ENCODE data around the gene GRAMD1B. TPM values are rescaled to one million over a fixed set of nuclear protein-coding genes. Genes with fewer than 3 reads are reported as not detected.

GRAMD1B gene
- 4.3 and 5.5 TPM in 2 replicates for total RNA-seq

DNA sequence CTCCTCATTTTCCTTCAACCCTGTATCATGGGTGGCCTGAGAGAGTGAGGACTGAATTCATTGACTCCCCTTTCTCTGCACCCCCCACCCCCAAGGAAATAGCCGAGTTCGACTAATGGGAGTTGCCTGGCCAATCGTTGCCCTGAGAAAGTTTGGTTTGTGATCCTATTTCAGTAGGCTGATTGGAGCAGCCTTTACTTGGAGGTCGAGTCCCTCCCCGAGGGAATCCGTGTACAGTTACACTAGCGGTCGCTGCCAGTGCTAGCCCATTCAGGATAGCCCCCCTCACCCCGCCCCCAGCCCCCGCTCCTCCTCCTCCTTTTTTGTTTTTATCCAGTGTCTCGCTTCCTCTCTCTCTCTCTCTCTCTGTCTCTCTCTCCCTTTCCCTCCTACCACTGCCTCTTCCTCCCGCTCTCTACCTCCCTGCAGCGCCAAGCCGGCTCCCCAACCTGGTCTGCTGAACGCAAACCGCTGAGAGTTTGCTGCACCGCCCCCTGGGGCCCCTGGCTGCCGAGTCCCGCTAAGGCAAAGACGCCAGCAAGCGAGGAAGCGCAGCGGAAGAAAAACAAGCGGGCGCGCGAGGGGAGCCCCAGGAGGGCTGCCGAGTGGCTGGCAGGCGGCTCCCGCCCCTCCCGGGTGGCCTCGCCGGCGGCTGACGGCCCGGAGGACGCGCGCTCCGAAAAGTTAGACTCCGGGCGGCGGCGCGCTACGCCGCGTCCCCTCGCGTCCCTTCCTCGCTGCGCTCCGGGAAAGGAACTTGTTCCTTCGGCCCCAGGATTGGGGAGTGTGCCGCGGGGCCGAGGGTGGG, at the start of gene GRAMD1B:
GRAMD1B (plus strand) TSS at position 357 of the 808 bp plus-strand sequence. CDS start 524 bp downstream, outside the sequence.
- DNase-seq (ENCODE audit: low read depth in 2 of 2), result peak; percentile 11 to 61

DNA sequence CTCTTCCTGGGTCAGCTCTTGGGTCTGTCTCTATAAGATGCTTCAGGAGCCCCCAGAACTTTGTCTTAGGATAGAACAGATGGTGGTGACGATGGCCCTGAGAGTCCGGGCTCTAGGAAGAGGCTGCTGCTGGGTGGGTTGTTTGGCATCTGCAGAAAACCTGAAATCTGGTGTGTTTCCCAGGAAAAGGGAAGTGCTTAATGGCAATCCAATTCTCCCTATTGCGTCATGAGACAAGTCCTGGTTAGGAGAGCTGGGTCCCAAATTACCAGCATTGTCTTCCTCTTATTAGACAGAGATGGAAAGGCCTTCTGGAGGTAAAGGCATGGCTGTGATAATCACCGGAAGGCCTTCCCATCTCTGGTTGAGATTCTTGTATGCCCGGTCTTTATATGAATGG, 48.9 kb upstream of the GRAMD1B start:
- DNase-seq (ENCODE audit: low read depth in 2 of 2), result no peak

- no peak for DNase-seq (ENCODE audit: low read depth in 2 of 2)
These were observed 48.1 kb upstream of the GRAMD1B start for GRCh38 chr11:123381817-123382554.

DNA sequence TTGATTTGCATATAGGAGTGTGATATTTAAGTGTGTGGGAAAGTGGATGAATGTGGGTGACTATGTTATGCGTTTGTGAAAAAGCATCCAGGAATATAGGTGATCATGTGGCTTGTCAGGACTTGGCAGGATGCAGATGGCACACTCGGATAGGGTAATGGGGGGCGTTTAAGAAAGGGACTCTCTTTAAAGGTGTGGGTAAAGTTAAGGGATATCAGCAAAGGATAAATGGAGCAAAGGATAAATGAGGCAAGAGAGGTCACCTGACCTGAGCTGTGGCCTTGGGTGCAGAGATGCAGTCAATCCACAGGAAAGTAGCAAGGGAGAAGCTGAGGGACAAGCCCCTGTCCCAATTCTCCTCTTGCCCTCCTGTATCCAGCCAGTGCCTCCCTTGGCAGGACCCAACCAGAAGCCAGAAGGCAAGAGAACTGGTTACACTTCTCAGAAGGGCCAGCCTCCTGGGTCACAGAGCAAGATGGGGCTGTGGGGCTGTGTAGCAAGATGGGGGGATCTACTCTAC, 47.5 kb upstream of the GRAMD1B start:
- DNase-seq (ENCODE audit: low read depth in 2 of 2), result no peak

DNA sequence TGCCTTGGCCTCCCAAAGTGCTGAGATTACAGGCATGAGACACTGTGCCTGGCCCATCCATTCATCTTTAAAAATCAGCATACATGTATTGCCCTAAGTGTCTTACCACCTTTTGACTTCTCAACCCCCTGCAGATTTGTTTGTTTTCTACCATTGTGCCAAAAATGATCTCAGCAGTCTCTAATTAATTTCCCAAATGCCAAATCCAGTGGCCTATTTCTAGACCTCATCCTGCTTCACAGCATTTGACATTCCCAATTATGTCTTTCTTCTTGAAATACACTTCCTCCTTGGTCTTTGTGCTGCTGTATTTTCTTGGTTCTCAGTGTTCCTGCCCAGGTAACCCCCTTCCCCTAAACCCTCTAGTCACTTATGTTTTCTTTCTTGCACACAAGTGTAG, 46.0 kb upstream of the GRAMD1B start:
- DNase-seq (ENCODE audit: low read depth in 2 of 2), result no peak

DNA sequence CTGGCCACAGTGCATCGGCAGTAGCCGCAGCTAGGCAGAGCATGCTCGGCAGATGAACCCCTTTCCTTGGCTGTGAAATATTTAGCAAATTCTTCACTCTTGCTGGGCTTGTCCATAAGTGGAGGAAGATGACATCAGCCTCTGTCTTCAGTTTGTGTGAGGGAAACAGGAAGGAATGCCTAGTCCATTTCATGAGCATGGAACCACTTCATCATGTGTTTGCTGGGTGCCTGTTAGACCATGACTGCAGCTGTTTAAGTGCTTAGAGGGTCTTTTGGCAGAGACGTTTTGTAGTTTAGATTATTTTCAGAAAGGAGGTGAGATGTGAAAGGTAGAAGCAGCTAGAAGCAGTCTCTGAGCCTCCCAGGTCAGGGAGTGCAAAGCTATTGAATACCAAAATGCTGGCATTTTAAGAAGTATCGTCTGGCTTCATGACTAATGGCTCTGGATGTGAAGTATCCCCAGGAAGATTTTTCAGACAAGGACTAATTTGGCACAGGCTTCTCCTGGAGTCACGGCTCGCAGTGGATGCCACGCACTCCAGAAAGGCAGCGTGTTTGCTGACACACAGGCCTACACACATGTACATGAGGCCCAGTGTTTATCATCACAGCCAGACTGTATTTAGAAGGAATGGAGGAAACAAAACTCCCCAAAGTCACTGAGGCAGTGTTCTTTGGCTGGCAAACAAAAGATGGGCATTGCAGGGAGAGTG, 43.1 kb upstream of the GRAMD1B start:
- no peak for DNase-seq (ENCODE audit: low read depth in 2 of 2)

DNA sequence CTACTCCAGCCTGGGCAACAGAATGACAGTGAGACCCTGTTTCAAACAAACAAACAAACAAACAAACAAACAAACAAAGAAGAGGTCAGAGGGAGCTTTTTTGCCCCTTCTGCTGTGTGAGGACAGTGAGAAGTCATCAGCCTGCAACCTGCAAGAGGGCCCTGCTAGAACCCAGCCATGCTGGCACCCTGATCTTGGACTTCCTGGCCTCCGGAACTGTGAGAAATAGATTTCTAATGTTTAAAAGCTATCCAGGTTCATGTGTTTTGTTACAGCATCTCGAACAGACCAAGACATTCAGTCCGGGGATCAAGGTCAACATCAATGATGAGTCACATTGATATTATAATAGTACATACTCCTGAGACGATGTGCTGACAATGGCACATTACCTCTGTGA, 41.4 kb upstream of the GRAMD1B start:
- no peak for DNase-seq (ENCODE audit: low read depth in 2 of 2)

DNA sequence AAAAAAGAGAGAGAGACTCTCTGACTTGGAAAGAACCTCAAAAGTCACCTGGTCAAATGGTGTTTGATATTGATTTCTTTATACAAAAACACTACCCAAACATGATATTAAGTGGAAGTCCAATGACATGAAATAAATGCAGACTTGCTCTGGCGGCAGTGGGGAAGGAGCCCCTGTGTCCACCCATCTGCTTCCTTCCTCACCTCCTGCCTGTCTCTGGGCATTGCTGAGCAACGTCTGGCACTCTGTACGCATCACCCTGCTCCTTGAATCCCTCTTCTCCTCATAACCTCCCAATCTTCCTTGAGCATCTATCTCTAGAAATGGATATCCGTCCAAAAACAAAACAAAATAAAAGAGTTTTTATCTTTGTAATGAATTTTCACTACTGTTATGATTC, 39.9 kb upstream of the GRAMD1B start:
- no peak for DNase-seq (ENCODE audit: low read depth in 2 of 2)

- DNase-seq (ENCODE audit: low read depth in 2 of 2), result no peak
These were observed 38.3 kb upstream of the GRAMD1B start for GRCh38 chr11:123391646-123392348.

DNA sequence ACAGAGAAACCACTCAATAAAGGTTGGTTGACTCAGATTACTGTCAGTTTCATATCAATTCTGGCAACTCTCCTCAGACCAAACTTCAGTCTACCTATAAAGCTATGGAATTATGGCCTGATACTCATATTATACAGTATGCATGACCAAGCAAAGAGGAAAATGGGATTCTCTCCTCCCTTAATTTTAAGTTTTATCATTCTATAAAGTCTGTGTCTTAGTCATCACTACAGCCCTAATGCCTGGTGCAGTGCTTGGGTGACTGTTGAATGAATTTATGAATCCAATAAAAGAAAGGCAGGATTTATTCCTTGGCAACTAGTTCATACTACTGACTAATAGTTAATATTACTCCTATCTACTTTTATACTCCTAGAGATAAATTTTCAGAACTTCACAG, 37.6 kb upstream of the GRAMD1B start:
- no peak for DNase-seq (ENCODE audit: low read depth in 2 of 2)

DNA sequence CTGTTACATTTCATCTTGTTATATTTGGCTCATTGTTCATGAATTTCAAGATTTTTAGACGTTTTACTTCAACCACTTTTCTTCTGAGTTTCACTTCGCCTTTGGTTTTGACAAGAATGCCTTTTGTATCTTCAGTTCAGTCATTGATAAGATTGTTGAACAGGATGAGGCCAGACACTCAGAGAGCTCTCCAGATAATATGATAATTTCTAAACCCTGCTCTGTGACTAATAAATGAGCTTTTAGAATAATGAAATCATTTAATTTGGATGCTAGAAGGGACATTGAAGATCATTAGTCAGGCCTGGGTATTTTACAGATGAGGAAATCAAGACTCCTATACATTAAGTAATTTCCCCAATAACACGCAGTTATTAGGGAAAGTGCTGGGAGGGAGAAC, 37.2 kb upstream of the GRAMD1B start:
- DNase-seq (ENCODE audit: low read depth in 2 of 2), result no peak

DNA sequence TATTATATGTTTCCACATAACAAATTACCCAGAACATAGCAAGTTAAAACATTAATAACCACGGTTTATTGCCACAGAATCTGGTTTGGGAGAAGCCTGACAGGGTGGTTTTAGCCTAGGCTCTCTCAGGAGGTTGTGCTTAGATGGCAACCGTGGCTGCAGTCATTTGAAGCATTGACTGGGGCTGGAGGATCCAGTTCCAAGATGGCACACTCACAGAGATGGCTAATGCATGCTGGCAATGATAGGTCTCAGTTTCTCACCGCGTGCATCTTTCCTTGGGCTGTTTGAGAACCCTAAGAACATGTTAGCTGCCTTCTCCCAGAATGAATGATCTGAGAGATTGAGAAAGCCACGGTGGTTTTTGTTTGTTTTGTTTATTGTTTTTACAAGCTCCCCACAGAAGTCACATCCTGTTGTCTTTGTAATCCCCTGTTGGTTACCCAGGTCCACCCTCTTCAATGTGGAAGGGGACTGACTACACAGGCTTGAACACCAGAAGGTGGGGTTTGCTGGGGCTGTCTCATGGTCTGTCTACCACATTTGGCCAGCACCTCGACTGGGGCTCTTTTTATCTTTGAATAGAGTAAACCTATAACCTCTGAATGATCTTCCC, 36.6 kb upstream of the GRAMD1B start:
- DNase-seq (ENCODE audit: low read depth in 2 of 2), result no peak

DNA sequence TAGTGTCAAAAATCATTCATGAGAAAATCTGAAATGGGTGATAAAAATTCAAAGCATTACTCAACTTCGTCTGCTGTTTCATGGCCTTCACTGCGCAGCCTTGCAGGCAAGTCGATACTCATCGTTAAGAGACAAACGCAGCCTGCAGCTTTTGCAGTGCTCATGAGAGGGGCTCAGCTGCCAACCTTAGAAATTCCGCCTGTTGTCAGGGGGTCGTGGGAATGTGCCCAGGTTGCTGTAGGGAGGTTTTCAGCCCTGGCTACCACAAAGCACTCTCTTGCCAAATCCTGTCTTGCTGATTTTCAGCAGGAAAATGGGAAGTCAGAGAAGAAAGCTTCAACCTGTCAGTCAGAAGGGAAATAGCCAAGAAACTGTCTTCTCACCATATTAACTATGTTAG, 25.4 kb upstream of the GRAMD1B start:
- no peak for DNase-seq (ENCODE audit: low read depth in 2 of 2)

GRCh38 chr11:123405123-123405592, 24.9 kb upstream of the GRAMD1B start:
- no peak for DNase-seq (ENCODE audit: low read depth in 2 of 2)

DNA sequence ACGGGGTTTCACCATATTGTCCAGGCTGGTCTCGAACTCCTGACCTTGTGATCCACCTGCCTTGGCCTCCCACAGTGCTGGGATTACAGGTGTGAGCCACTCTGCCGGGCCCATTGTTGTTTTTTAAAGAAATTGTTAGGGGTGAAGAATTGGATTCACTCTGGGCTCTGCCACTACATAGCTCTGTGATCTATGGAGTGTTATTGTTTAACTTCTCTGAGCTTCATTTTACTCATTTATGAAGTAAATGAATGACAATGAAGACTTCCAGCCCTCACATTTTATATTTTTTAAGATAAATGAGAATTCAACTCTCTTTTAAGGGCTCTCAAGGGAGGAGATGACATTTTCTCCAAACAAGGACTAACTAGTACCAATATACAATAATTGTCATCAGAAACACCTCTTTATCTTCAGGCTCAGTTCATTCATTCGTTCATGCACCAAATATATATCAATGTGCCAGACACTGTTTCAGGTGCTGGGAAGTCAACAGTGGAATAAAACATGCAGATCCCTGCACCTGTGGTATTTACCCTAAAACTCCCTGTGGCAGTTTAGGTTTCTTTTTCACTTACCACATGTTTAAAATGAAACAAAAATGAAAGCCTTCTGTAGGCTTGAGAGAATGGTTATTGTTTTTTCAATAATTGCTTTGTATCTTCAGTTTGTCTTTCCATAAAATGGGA, 23.5 kb upstream of the GRAMD1B start:
- no peak for DNase-seq (ENCODE audit: low read depth in 2 of 2)

DNA sequence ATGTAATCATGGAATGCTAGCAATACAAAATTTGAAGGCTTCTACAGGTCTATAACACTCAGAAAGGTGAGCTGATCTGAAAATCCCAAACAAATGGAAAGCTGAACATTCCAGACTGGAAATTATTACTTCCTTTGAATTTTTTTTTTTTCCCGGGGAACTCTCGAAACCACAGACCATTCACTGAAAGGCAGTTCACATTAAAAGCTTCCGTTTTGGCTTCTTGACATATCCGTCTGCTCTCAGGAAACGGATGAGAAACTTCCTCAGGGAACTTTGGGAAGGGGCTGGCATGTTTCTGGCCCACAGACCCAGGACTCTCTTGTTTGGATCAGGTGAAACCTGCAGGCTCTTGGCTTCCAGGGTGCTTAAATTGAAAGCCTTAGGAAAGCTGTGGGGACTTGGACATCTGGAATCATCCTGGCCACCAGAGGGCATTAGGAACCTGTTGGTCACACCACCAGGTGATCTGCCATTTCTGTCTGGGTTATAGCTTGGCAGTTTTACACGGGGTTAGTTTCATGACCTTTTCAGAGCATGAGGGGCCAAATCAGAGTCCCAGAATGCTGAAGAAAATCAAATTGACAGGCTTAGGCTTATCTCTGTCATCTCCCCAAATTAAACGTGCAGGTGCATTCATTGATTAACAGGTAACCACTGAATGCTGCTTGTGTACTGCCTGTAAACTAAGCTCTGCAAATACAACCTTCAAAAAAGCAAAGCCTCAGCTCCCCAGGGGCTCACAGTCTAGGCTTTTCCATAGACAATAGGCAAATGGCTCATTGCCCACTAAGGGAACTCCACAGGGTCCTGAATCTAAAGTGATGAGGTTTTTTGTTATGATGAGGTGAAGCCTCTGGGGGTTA, 22.7 kb upstream of the GRAMD1B start:
- peak; percentile 43 to 81 for DNase-seq (ENCODE audit: low read depth in 2 of 2)

GRCh38 chr11:123407996-123408597, 22.0 kb upstream of the GRAMD1B start:
- DNase-seq (ENCODE audit: low read depth in 2 of 2), result no peak

GRCh38 chr11:123408619-123409455, 21.2 kb upstream of the GRAMD1B start:
- DNase-seq (ENCODE audit: low read depth in 2 of 2), result no peak

Measured in dermis microvascular lymphatic vessel endothelial cell (primary cell).